A549 (cell line): ENCODE data around the gene LAMC2. TPM values are rescaled to one million over a fixed set of nuclear protein-coding genes. Genes with fewer than 3 reads are reported as not detected.

Experiments used
- ATAC-seq, 2 experiments: fragments of 200-7000 bp in 1 of 2; fragments of >200 bp in 1 of 2; cut with Nextera tagmentation in 1 of 2; cut with Tn5 transposase in 1 of 2; 3 replicates each; pipeline versions ENCODE4 v1.8.0 to v1.9.1; 2018 to 2020; ENCODE audit warnings: mild to moderate bottlenecking in 1 of 2, moderate library complexity in 1 of 2
- CTCF ChIA-PET: fragments of 300-600 bp; sonication (Branson Sonifier 250); formaldehyde crosslinking; extraction: SDS; loops from one replicate; lab custom pipeline; 2021; ENCODE audit warnings: antibody characterized with exemption, inconsistent platforms; lab: Yijun Ruan, JAX
- POLR2A ChIA-PET: fragments of 350-600 bp; formaldehyde crosslinking; extraction: SDS; loops from one replicate; lab custom pipeline; 2021; ENCODE audit warnings: antibody characterized with exemption, inconsistent platforms; lab: Yijun Ruan, JAX
- DNase-seq, 2 experiments: peaks; one replicate each; pipeline versions ENCODE4 v3.0.0 to v3.0.0-alpha.2; 2011 to 2016; ENCODE audit warnings: low read depth in 1 of 2, low spot score in 1 of 2
- FAIRE-seq: peaks from 2 replicates; lab custom pipeline; 2011; peaks lifted over from hg19 to GRCh38; lab: Jason Lieb, UNC
- H3K27ac ChIP-seq, 2 experiments: fragments of >200 bp; sonication (Bioruptor Twin); formaldehyde crosslinking; 3 replicates each; pipeline ENCODE4 v1.5.1; 2016 to 2017
- H3K4me1 ChIP-seq: fragments of >200 bp; sonication (Bioruptor Twin); formaldehyde crosslinking; 3 replicates; pipeline ENCODE4 v1.6.1; 2016
- H3K4me2 ChIP-seq: fragments of >200 bp; sonication (Bioruptor Twin); formaldehyde crosslinking; 3 replicates; pipeline ENCODE4 v1.6.1; 2016
- H3K4me3 ChIP-seq: fragments of >200 bp; sonication (Bioruptor Twin); formaldehyde crosslinking; 3 replicates; pipeline ENCODE4 v1.5.1; 2016
- H3K9me3 ChIP-seq: fragments of >200 bp; sonication (Bioruptor Twin); formaldehyde crosslinking; 3 replicates; pipeline ENCODE4 v1.6.1; 2016
- ATOH8 ChIP-seq: fragments of 250-450 bp; sonication (Bioruptor Pico); IDR thresholded peaks from 2 replicates; pipeline ENCODE4 v1.5.0; 2020; ENCODE audit warnings: low read depth, mild to moderate bottlenecking, moderate library complexity
- CHD2 ChIP-seq: fragments of 150-350 bp; IDR thresholded peaks from 2 replicates; pipeline ENCODE4 v1.6.1; 2014; ENCODE audit warnings: low read length; ENCODE audit not compliant: partially characterized antibody
- CTCF ChIP-seq: fragments of >200 bp; sonication (Bioruptor Twin); formaldehyde crosslinking; IDR thresholded peaks from 3 replicates; pipeline ENCODE4 v1.5.1; 2016
- FOSL2 ChIP-seq, 2 experiments: fragments of 450-650 bp in 1 of 2; fragments of >200 bp in 1 of 2; sonication (Bioruptor Twin) in 1 of 2; formaldehyde crosslinking; IDR thresholded peaks; 2 replicates each; pipeline versions ENCODE4 v1.5.0 to v1.6.1; 2016 to 2020; ENCODE audit warnings: mild to moderate bottlenecking in 1 of 2, moderate library complexity in 1 of 2
- FOXS1 ChIP-seq: fragments of 250-450 bp; sonication (Bioruptor Pico); IDR thresholded peaks from 2 replicates; pipeline ENCODE4 v1.5.0; 2020; ENCODE audit warnings: mild to moderate bottlenecking, moderate library complexity
- HDAC2 ChIP-seq: fragments of 200-600 bp; sonication (generic); IDR thresholded peaks from 2 replicates; pipeline ENCODE4 v1.6.1; 2016
- JUN ChIP-seq, 2 experiments: fragments of >200 bp; sonication (Bioruptor Twin); formaldehyde crosslinking; IDR thresholded peaks; 2 replicates in 1 of 2; 3 replicates in 1 of 2; pipeline ENCODE4 v1.6.1; 2016 to 2017
- KDM1A ChIP-seq: fragments of 200-600 bp; sonication (generic); IDR thresholded peaks from 2 replicates; pipeline ENCODE4 v1.6.1; 2016; ENCODE audit warnings: low read depth, mild to moderate bottlenecking
- MAX ChIP-seq: IDR thresholded peaks from 2 replicates; pipeline ENCODE4 v1.6.1; 2012
- MYC ChIP-seq: IDR thresholded peaks from 2 replicates; pipeline ENCODE4 v1.6.1; 2012; ENCODE audit warnings: mild to moderate bottlenecking, inconsistent platforms, low read length, improper control_type of control experiment, borderline replicate concordance
- NR3C1 ChIP-seq: fragments of >200 bp; sonication (Bioruptor Twin); formaldehyde crosslinking; IDR thresholded peaks from 3 replicates; pipeline ENCODE4 v1.6.1; 2017
- PBX3 ChIP-seq: IDR thresholded peaks from 2 replicates; pipeline ENCODE4 v1.6.1; 2012
- POLR2A ChIP-seq: IDR thresholded peaks from 2 replicates; pipeline ENCODE4 v1.6.1; 2012; ENCODE audit warnings: mild to moderate bottlenecking, low read length
- RAD21 ChIP-seq, 2 experiments: fragments of >200 bp in 1 of 2; sonication (Bioruptor Twin) in 1 of 2; formaldehyde crosslinking in 1 of 2; IDR thresholded peaks in 1 of 2; conservative IDR thresholded peaks in 1 of 2; 2 replicates in 1 of 2; 3 replicates in 1 of 2; pipeline ENCODE4 v1.6.1; 2012 to 2018; ENCODE audit warnings: inconsistent platforms in 1 of 2
- RARB ChIP-seq: fragments of 250-450 bp; sonication (Bioruptor Pico); IDR thresholded peaks from 2 replicates; pipeline ENCODE4 v1.8.0; 2021; ENCODE audit warnings: mild to moderate bottlenecking, moderate library complexity
- RCOR1 ChIP-seq: fragments of 150-350 bp; IDR thresholded peaks from 2 replicates; pipeline ENCODE4 v1.6.1; 2014; ENCODE audit warnings: antibody characterized with exemption, low read length, low read depth
- RNF2 ChIP-seq: fragments of 200-600 bp; sonication (generic); IDR thresholded peaks from 2 replicates; pipeline ENCODE4 v1.6.1; 2016; ENCODE audit warnings: low read depth, mild to moderate bottlenecking, antibody characterized with exemption, moderate library complexity, borderline replicate concordance
- SMC3 ChIP-seq: fragments of >200 bp; sonication (Bioruptor Twin); formaldehyde crosslinking; IDR thresholded peaks from 3 replicates; pipeline ENCODE4 v1.6.1; 2018; ENCODE audit warnings: inconsistent platforms
- SREBF2 ChIP-seq: fragments of 450-650 bp; IDR thresholded peaks from 2 replicates; pipeline ENCODE4 v1.6.1; 2014; ENCODE audit warnings: mild to moderate bottlenecking, moderate library complexity
- TFCP2L1 ChIP-seq: fragments of 250-450 bp; sonication (Bioruptor Pico); IDR thresholded peaks from 2 replicates; pipeline ENCODE4 v1.5.0; 2021; ENCODE audit warnings: mild to moderate bottlenecking
- USF2 ChIP-seq: fragments of 450-650 bp; IDR thresholded peaks from 2 replicates; pipeline ENCODE4 v1.6.1; 2014; ENCODE audit warnings: antibody characterized with exemption
- ZSCAN20 ChIP-seq: fragments of 250-450 bp; sonication (Bioruptor Pico); IDR thresholded peaks from 2 replicates; pipeline ENCODE4 v1.8.0; 2022; ENCODE audit warnings: mild to moderate bottlenecking, moderate library complexity
- WGBS: methylation state at CpG from one replicate; pipeline ENCODE4 v1.1.6; 2017; ENCODE audit errors: missing lambda C conversion rate; 5-methylcytosine and 5-hydroxymethylcytosine counted together
- polyA minus RNA-seq: library from RNA; depleted of rRNA, polyadenylated mRNA; stranded (reverse); fragments of >200 nt; gene quantifications from 2 replicates; pipeline ENCODE4 v1.2.3, GENCODE V29; 2011; rRNA and poly(A)+ RNA removed
- polyA plus RNA-seq, 4 experiments: library from polyadenylated mRNA; depleted of rRNA in 3 of 4; stranded (reverse); fragments of >200 nt; fragmentation: RNase III in 1 of 4; extraction: RNeasy Plus Mini Kit Qiagen cat#74134 plus additional on column Dnase treatment in 1 of 4; gene quantifications; 2 replicates in 3 of 4; 3 replicates in 1 of 4; pipeline ENCODE4 v1.2.3, GENCODE V29; 2011 to 2017

The LAMC2 gene
- 24.1 and 27.1 TPM in 2 replicates for polyA plus RNA-seq (2011; rRNA removed)
- polyA plus RNA-seq (2012; cell fraction: cytosol; rRNA removed): 4.7 and 5.7 TPM in 2 replicates
- 14.6 and 17.1 TPM in 2 replicates for polyA plus RNA-seq (2012; cell fraction: nucleus; rRNA removed)
- 8.5 to 11.4 TPM (median 9.6 TPM) in 3 replicates for polyA plus RNA-seq (2017; fragmentation: RNase III; extraction: RNeasy Plus Mini Kit Qiagen cat#74134 plus additional on column Dnase treatment)
- 23.6 and 28.6 TPM in 2 replicates for polyA minus RNA-seq

- Histone ChIP-seq H3K4me2 (peak within 1 kb of the TSS; percentile 88), H3K4me3 (peak within 1 kb of the TSS; percentile 46)
- POLR2A ChIA-PET: interaction anchor here (1.2 kb wide), 1 partner anchor 223 kb away, joined by 3 read pairs; no protein-coding TSS in a partner anchor
These were observed at the start of gene LAMC2 for GRCh38 chr1:183185941-183186490. Gene LAMC2, plus strand, starts transcription at chr1:183186264. Its CDS starts 89 bp downstream, at chr1:183186353.

GRCh38 chr1:183137782-183138181 lies 48.3 kb upstream of the LAMC2 start:
- TF ChIP-seq USF2: no peak
- no peak for TF ChIP-seq RCOR1
- TF ChIP-seq SREBF2: no peak
- no peak for TF ChIP-seq FOXS1 (CRISPR knock-in tag)
- no peak for TF ChIP-seq TFCP2L1 (CRISPR knock-in tag)
- 0 out of 6 replicates have a peak overlapping the region, but pooled peaks of 1 of the 2 experiments have one; percentile 8 for H3K27ac ChIP-seq
- FAIRE-seq: no peak
- POLR2A ChIA-PET: no interaction called here
- CTCF ChIA-PET: no interaction called here
- ATAC-seq: no peak
- H3K9me3 ChIP-seq: no peaks in the 10 kb centered on the region
- 58% methylated on average over 3 of the region's 3 CpGs for WGBS
- H3K4me2 ChIP-seq: no peak overlapping the region
- H3K4me3 ChIP-seq: no peak overlapping the region
- no peak for DNase-seq
- H3K4me1 ChIP-seq: peaks cover 29% of the 10 kb centered on the region

More at GRCh38 chr1:183185941-183186490, at the start of gene LAMC2:
- H3K9me3 ChIP-seq: no peaks in the 10 kb centered on the region
- H3K27ac ChIP-seq: peak within 1 kb of the TSS; percentile 68 to 89
- TF ChIP-seq FOSL2 (IDR thresholded peaks at IDR 0.05) (no peak), FOSL2 (CRISPR knock-in tag; IDR thresholded peaks at IDR 0.05) (peak; percentile 78), RARB (CRISPR knock-in tag) (no peak), PBX3 (no peak), CTCF (peak; percentile 28; the same call in 1 of the 3 replicates), SMC3 (peak; percentile 35; the same call in 2 of the 3 replicates), MAX (no peak; the same call in 1 of the 2 replicates), POLR2A (0 out of 2 replicates have a peak, but pooled peaks have one; percentile 14), RAD21 (conservative IDR thresholded peaks at IDR 0.05 in 1 of 2, IDR thresholded peaks at IDR 0.05 in 1 of 2) (peak; percentile 18 to 60; a peak in 3 of 5 replicates)
- ATAC-seq: peak; percentile 96
- DNase-seq: peak; percentile 73 to 84
- no peak for FAIRE-seq
- WGBS: 2% methylated on average over 29 of the region's 30 CpGs
- H3K4me1 ChIP-seq: peaks cover 23% of the 10 kb centered on the region
- CTCF ChIA-PET: interaction anchor here (0.7 to 1.2 kb wide), 12 partner anchors 10 to 223 kb away, joined by 3 to 7 read pairs (median 3); no protein-coding TSS in a partner anchor

- no peak for ATAC-seq
- ChIA-PET POLR2A (no interaction called here), CTCF (no interaction called here)
- Histone ChIP-seq H3K4me1 (peaks cover 29% of the 10 kb centered on the region), H3K27ac (peak overlapping the region; percentile 70 to 76; a peak in 5 of 6 replicates), H3K9me3 (no peaks in the 10 kb centered on the region), H3K4me3 (no peak overlapping the region), H3K4me2 (peak overlapping the region; percentile 85; the same call in 1 of the 3 replicates)
- TF ChIP-seq RAD21 (conservative IDR thresholded peaks at IDR 0.05 in 1 of 2, IDR thresholded peaks at IDR 0.05 in 1 of 2) (no peak), JUN (IDR thresholded peaks at IDR 0.05) (no peak), RNF2 (no peak), MYC (no peak), TFCP2L1 (CRISPR knock-in tag) (no peak), ATOH8 (CRISPR knock-in tag) (no peak), KDM1A (no peak), NR3C1 (no peak), HDAC2 (no peak), CHD2 (no peak), ZSCAN20 (no peak)
- FAIRE-seq: no peak
- 85% methylated on average over 4 of the region's 4 CpGs for WGBS
- no peak for DNase-seq
These were observed 47.8 kb upstream of the LAMC2 start for GRCh38 chr1:183138301-183138700.
